Karpas-422 (cell line): ENCODE results near the gene RXFP1. TPM values are rescaled to one million over a fixed set of nuclear protein-coding genes. Genes with fewer than 3 reads are reported as not detected.

ENCODE experiments used
- DNase-seq: peaks from one replicate; pipeline ENCODE4 v3.0.0-alpha.2; 2015
- H2AFZ ChIP-seq: fragments of 200-600 bp; sonication (generic); 2 replicates; pipeline ENCODE4 v1.6.1; 2014; ENCODE audit warnings: antibody characterized with exemption, low read length, mixed read lengths
- H3K27ac ChIP-seq: fragments of 200-600 bp; sonication (generic); 2 replicates; pipeline ENCODE4 v1.5.1; 2014; ENCODE audit warnings: mild to moderate bottlenecking, low read length, moderate library complexity
- H3K27me3 ChIP-seq: fragments of 200-600 bp; sonication (generic); 2 replicates; pipeline ENCODE4 v1.6.1; 2014; ENCODE audit warnings: low read length, mixed read lengths
- H3K36me3 ChIP-seq: fragments of 200-600 bp; sonication (generic); 2 replicates; pipeline ENCODE4 v1.6.1; 2014; ENCODE audit warnings: low read length, mixed read lengths; ENCODE audit not compliant: insufficient read depth
- H3K4me1 ChIP-seq: fragments of 200-600 bp; sonication (generic); 2 replicates; pipeline ENCODE4 v1.6.1; 2014; ENCODE audit warnings: mild to moderate bottlenecking, low read length, mixed read lengths
- H3K4me2 ChIP-seq: fragments of 200-600 bp; sonication (generic); 2 replicates; pipeline ENCODE4 v1.6.1; 2014; ENCODE audit warnings: low read length, low read depth, mild to moderate bottlenecking; ENCODE audit not compliant: poor library complexity, severe bottlenecking
- H3K4me3 ChIP-seq: fragments of 200-600 bp; sonication (generic); 2 replicates; pipeline ENCODE4 v1.5.1; 2014; ENCODE audit warnings: mild to moderate bottlenecking, antibody characterized with exemption, low read length, mixed read lengths
- H3K79me2 ChIP-seq: fragments of 200-600 bp; sonication (generic); 2 replicates; pipeline ENCODE4 v1.6.1; 2014; ENCODE audit warnings: mild to moderate bottlenecking, low read length, mixed read lengths
- H3K9ac ChIP-seq: fragments of 200-600 bp; sonication (generic); 2 replicates; pipeline ENCODE4 v1.6.0; 2014; ENCODE audit warnings: low read length
- H3K9me2 ChIP-seq: fragments of 200-600 bp; sonication (generic), shearing (Covaris generic); replicated peaks from 2 replicates; pipeline ENCODE4 v1.6.0; 2014; ENCODE audit warnings: mild to moderate bottlenecking, low read length, moderate library complexity; ENCODE audit not compliant: insufficient read depth
- H3K9me3 ChIP-seq: fragments of 300-700, 200-600 bp; sonication (generic); 2 replicates; pipeline ENCODE4 v1.6.1; 2014; ENCODE audit warnings: low read length, mixed read lengths
- H4K20me1 ChIP-seq: fragments of 200-600 bp; sonication (generic); 2 replicates; pipeline ENCODE4 v1.6.1; 2014; ENCODE audit warnings: mild to moderate bottlenecking, antibody characterized with exemption, low read length, low read depth; ENCODE audit not compliant: insufficient read depth
- total RNA-seq: library from RNA; depleted of rRNA; stranded (reverse); fragments of >200 nt; shearing (Covaris generic); gene quantifications from 2 replicates; pipeline ENCODE4 v1.2.3, GENCODE V29; 2014; ENCODE audit warnings: low replicate concordance; rRNA removed

Gene RXFP1
- not detected in 2 replicates for total RNA-seq

- Histone ChIP-seq H4K20me1 (no peaks in the 10 kb centered on the region), H3K4me2 (no peak within 1 kb of the TSS), H3K9me3 (no peaks in the 10 kb centered on the region), H3K4me3 (no peak within 1 kb of the TSS), H3K79me2 (no peaks in the 10 kb centered on the region), H3K36me3 (no peaks in the 10 kb centered on the region), H2AFZ (no peak within 1 kb of the TSS), H3K27me3 (no peaks in the 10 kb centered on the region), H3K4me1 (no peaks in the 10 kb centered on the region), H3K9ac (no peak within 1 kb of the TSS), H3K9me2 (no peaks in the 10 kb centered on the region), H3K27ac (no peak within 1 kb of the TSS)
- DNase-seq: no peak
These were observed at the start of gene RXFP1 for GRCh38 chr4:158521484-158522088. TSS of gene RXFP1 (plus strand) at chr4:158521882. CDS start at chr4:158521977, 95 bp downstream.

GRCh38 chr4:158481811-158482210 is 39.9 kb upstream of the RXFP1 start:
- H3K9me2 ChIP-seq: no peaks in the 10 kb centered on the region
- no peaks in the 10 kb centered on the region for H3K36me3 ChIP-seq
- H3K27me3 ChIP-seq: 0 out of 2 replicates have a peak, but pooled peaks cover 2% of the 10 kb centered on the region
- no peaks in the 10 kb centered on the region for H3K79me2 ChIP-seq
- H3K9me3 ChIP-seq: no peaks in the 10 kb centered on the region
- no peaks in the 10 kb centered on the region for H4K20me1 ChIP-seq
- H3K4me2 ChIP-seq: no peak overlapping the region
- no peak for DNase-seq
- no peak overlapping the region for H3K4me3 ChIP-seq
- H2AFZ ChIP-seq: no peak overlapping the region
- no peak overlapping the region for H3K27ac ChIP-seq
- H3K9ac ChIP-seq: no peak overlapping the region
- no peaks in the 10 kb centered on the region for H3K4me1 ChIP-seq

GRCh38 chr4:158484173-158484885 is 37.4 kb upstream of the RXFP1 start:
- no peak for DNase-seq
- Histone ChIP-seq H3K27me3 (0 out of 2 replicates have a peak, but pooled peaks cover 2% of the 10 kb centered on the region), H3K4me2 (no peak overlapping the region), H3K9me3 (no peaks in the 10 kb centered on the region), H3K9ac (no peak overlapping the region), H3K4me3 (no peak overlapping the region), H3K4me1 (no peaks in the 10 kb centered on the region), H2AFZ (no peak overlapping the region), H3K9me2 (no peaks in the 10 kb centered on the region), H3K36me3 (no peaks in the 10 kb centered on the region), H4K20me1 (no peaks in the 10 kb centered on the region), H3K27ac (no peak overlapping the region), H3K79me2 (no peaks in the 10 kb centered on the region)

DNA sequence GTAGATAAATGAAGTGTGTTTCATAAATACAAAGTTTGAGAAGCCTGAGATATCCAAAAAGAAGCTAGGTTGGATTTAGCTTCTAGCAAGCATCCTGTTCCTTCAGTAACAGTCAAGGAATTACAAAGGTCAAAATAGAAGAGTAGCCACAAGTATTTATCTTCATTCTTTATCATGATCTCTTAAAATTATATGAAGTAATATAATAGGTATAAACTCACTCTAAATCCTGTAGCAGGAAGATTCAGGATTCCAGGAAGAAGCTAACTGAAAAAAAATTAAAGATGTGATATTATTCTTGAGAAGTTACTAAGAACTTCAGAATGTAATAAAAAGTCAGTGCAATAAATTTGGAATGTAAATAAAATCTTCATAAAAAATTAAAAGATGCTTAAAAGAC is 31.1 kb upstream of the RXFP1 start:
- H2AFZ ChIP-seq: no peak overlapping the region
- H3K4me1 ChIP-seq: no peaks in the 10 kb centered on the region
- H4K20me1 ChIP-seq: no peaks in the 10 kb centered on the region
- H3K4me2 ChIP-seq: no peak overlapping the region
- DNase-seq: no peak
- no peaks in the 10 kb centered on the region for H3K9me2 ChIP-seq
- no peak overlapping the region for H3K4me3 ChIP-seq
- H3K27me3 ChIP-seq: no peaks in the 10 kb centered on the region
- no peak overlapping the region for H3K27ac ChIP-seq
- H3K79me2 ChIP-seq: no peaks in the 10 kb centered on the region
- H3K9ac ChIP-seq: no peak overlapping the region
- no peaks in the 10 kb centered on the region for H3K36me3 ChIP-seq
- no peaks in the 10 kb centered on the region for H3K9me3 ChIP-seq

DNA sequence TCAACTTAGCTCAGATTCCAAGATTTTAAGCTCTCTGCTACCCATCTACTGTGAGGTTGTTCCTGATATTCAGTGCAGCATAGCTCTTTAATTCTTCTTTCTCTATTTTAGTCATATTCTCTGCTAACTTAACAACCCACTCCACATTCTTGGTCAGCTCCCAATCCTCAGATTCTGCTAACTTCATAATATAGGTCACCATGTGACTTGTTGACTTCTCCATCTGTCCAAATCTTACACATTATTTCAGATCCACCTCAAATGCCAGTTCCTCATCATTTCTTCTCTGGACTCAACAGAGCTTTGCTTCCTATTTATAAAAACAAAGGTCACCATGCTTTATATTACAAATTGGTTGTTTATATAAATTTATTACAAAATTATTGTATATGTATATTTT is 29.3 kb upstream of the RXFP1 start:
- no peak overlapping the region for H3K4me2 ChIP-seq
- H2AFZ ChIP-seq: no peak overlapping the region
- no peaks in the 10 kb centered on the region for H4K20me1 ChIP-seq
- no peak for DNase-seq
- H3K36me3 ChIP-seq: no peaks in the 10 kb centered on the region
- H3K4me1 ChIP-seq: no peaks in the 10 kb centered on the region
- H3K79me2 ChIP-seq: no peaks in the 10 kb centered on the region
- no peaks in the 10 kb centered on the region for H3K27me3 ChIP-seq
- H3K4me3 ChIP-seq: no peak overlapping the region
- no peaks in the 10 kb centered on the region for H3K9me3 ChIP-seq
- H3K27ac ChIP-seq: no peak overlapping the region
- no peaks in the 10 kb centered on the region for H3K9me2 ChIP-seq
- no peak overlapping the region for H3K9ac ChIP-seq

GRCh38 chr4:158496030-158496741 is 25.5 kb upstream of the RXFP1 start:
- no peaks in the 10 kb centered on the region for H4K20me1 ChIP-seq
- no peaks in the 10 kb centered on the region for H3K9me2 ChIP-seq
- no peak overlapping the region for H3K9ac ChIP-seq
- peak; percentile 85 for DNase-seq
- no peak overlapping the region for H3K27ac ChIP-seq
- H3K36me3 ChIP-seq: no peaks in the 10 kb centered on the region
- no peak overlapping the region for H3K4me3 ChIP-seq
- no peaks in the 10 kb centered on the region for H3K27me3 ChIP-seq
- no peaks in the 10 kb centered on the region for H3K4me1 ChIP-seq
- no peak overlapping the region for H3K4me2 ChIP-seq
- no peak overlapping the region for H2AFZ ChIP-seq
- no peaks in the 10 kb centered on the region for H3K79me2 ChIP-seq
- no peaks in the 10 kb centered on the region for H3K9me3 ChIP-seq

GRCh38 chr4:158500054-158500453 is 21.6 kb upstream of the RXFP1 start:
- Histone ChIP-seq H2AFZ (no peak overlapping the region), H3K9me2 (no peaks in the 10 kb centered on the region), H3K36me3 (no peaks in the 10 kb centered on the region), H3K9ac (no peak overlapping the region), H3K27me3 (no peaks in the 10 kb centered on the region), H4K20me1 (no peaks in the 10 kb centered on the region), H3K4me2 (no peak overlapping the region), H3K4me3 (no peak overlapping the region), H3K27ac (no peak overlapping the region), H3K4me1 (no peaks in the 10 kb centered on the region), H3K79me2 (no peaks in the 10 kb centered on the region), H3K9me3 (no peaks in the 10 kb centered on the region)
- no peak for DNase-seq

- Histone ChIP-seq H3K9ac (no peak overlapping the region), H4K20me1 (no peaks in the 10 kb centered on the region), H3K4me3 (no peak overlapping the region), H3K9me2 (no peaks in the 10 kb centered on the region), H3K36me3 (no peaks in the 10 kb centered on the region), H3K27ac (no peak overlapping the region), H3K27me3 (no peaks in the 10 kb centered on the region), H2AFZ (no peak overlapping the region), H3K9me3 (no peaks in the 10 kb centered on the region), H3K4me2 (no peak overlapping the region), H3K79me2 (no peaks in the 10 kb centered on the region), H3K4me1 (no peaks in the 10 kb centered on the region)
- no peak for DNase-seq
These were observed 8.4 kb upstream of the RXFP1 start for GRCh38 chr4:158513256-158513655.
